ENCODE measurements around the gene TSPAN15.

The TSPAN15 gene

GRCh38 chr10:69467928-69468750, 16.9 kb downstream of the TSPAN15 start:
- no peaks in the 10 kb centered on the region for H4K20me1 ChIP-seq
- H3K4me3 ChIP-seq = no peak overlapping the region
- H3K4me1 ChIP-seq = peaks cover 59 to 100% (median 96%) of the 10 kb centered on the region in 10 experiments

GRCh38 chr10:69468751-69469089, 17.5 kb downstream of the TSPAN15 start:
- TF ChIP-seq Cebpa-rat (IDR thresholded peaks at IDR 0.05) = no peak
- peak overlapping the region in 6 of 11 experiments; percentile 24 to 89 (median 63); a peak in 8 of 22 replicates for H3K4me2 ChIP-seq
- peaks cover 62 to 100% (median 96%) of the 10 kb centered on the region in 10 experiments for H3K4me1 ChIP-seq
- H3K27ac ChIP-seq = 0 out of 22 replicates have a peak overlapping the region, but pooled peaks of 2 of the 11 experiments have one; percentile 3 to 12
- H3K27me3 ChIP-seq = no peaks in the 10 kb centered on the region
- no peaks in the 10 kb centered on the region for H3K36me3 ChIP-seq
- no peaks in the 10 kb centered on the region for H3K9me3 ChIP-seq (replicated peaks in 1 of 11)
- H4K20me1 ChIP-seq = no peaks in the 10 kb centered on the region
- no peak overlapping the region for H3K4me3 ChIP-seq
- H3K9ac ChIP-seq = no peak overlapping the region

More at GRCh38 chr10:69467928-69468750, 16.9 kb downstream of the TSPAN15 start:
- H3K9ac ChIP-seq = no peak overlapping the region
- no peaks in the 10 kb centered on the region for H3K27me3 ChIP-seq
- peak overlapping the region in 2 of 11 experiments; percentile 3 to 12; a peak in 3 of 22 replicates for H3K27ac ChIP-seq
- no peaks in the 10 kb centered on the region for H3K36me3 ChIP-seq
- H3K4me2 ChIP-seq = peak overlapping the region in 7 of 11 experiments; percentile 24 to 88 (median 43); a peak in 11 of 22 replicates
- H3K9me3 ChIP-seq (replicated peaks in 1 of 11) = no peaks in the 10 kb centered on the region
- no peak for TF ChIP-seq Cebpa-rat (IDR thresholded peaks at IDR 0.05)

- Histone ChIP-seq H3K9me3 (replicated peaks in 1 of 11) (no peaks in the 10 kb centered on the region), H3K4me3 (no peak overlapping the region), H3K4me1 (peaks cover 50 to 100% (median 95%) of the 10 kb centered on the region in 10 experiments), H4K20me1 (no peaks in the 10 kb centered on the region), H3K27ac (peak overlapping the region in 5 of 11 experiments; percentile 22 to 62 (median 54); a peak in 6 of 22 replicates), H3K4me2 (peak overlapping the region in 9 of 11 experiments; percentile 77 to 89 (median 84); a peak in 18 of 22 replicates), H3K9ac (no peak overlapping the region), H3K36me3 (no peaks in the 10 kb centered on the region), H3K27me3 (no peaks in the 10 kb centered on the region)
- TF ChIP-seq Cebpa-rat (IDR thresholded peaks at IDR 0.05) = no peak
These were observed 18.7 kb downstream of the TSPAN15 start for GRCh38 chr10:69469976-69470375.

- Histone ChIP-seq H3K4me1 (peaks cover 43 to 100% (median 94%) of the 10 kb centered on the region in 10 experiments), H3K27me3 (no peaks in the 10 kb centered on the region), H3K9me3 (replicated peaks in 1 of 11) (no peaks in the 10 kb centered on the region), H3K4me2 (peak overlapping the region; percentile 65 to 89 (median 83)), H3K9ac (peak overlapping the region in 4 of 11 experiments; percentile 4 to 29 (median 16); a peak in 1 of 22 replicates), H4K20me1 (no peaks in the 10 kb centered on the region), H3K36me3 (no peaks in the 10 kb centered on the region), H3K27ac (peak overlapping the region in 8 of 11 experiments; percentile 12 to 62 (median 34); a peak in 12 of 22 replicates), H3K4me3 (peak overlapping the region in 1 of 10 experiments; percentile 14; a peak in 1 of 20 replicates)
- TF ChIP-seq Cebpa-rat (IDR thresholded peaks at IDR 0.05) = no peak
These were observed 19.5 kb downstream of the TSPAN15 start for GRCh38 chr10:69470463-69471384.

GRCh38 chr10:69472142-69472541, 20.9 kb downstream of the TSPAN15 start:
- Histone ChIP-seq H3K27ac (peak overlapping the region; percentile 1 to 65 (median 54); a peak in 20 of 22 replicates), H3K4me1 (peaks cover 31 to 99% (median 87%) of the 10 kb centered on the region in 10 experiments), H3K4me3 (0 out of 20 replicates have a peak overlapping the region, but pooled peaks of 2 of the 10 experiments have one; percentile 10 to 12), H3K27me3 (no peaks in the 10 kb centered on the region), H3K9me3 (replicated peaks in 1 of 11) (no peaks in the 10 kb centered on the region), H3K4me2 (peak overlapping the region; percentile 63 to 89 (median 83)), H3K36me3 (0 out of 22 replicates have a peak, but pooled peaks cover 0 to 3% (median 0%) of the 10 kb centered on the region in 11 experiments), H4K20me1 (no peaks in the 10 kb centered on the region), H3K9ac (peak overlapping the region in 6 of 11 experiments; percentile 11 to 53 (median 32); a peak in 8 of 22 replicates)
- no peak for TF ChIP-seq Cebpa-rat (IDR thresholded peaks at IDR 0.05)

GRCh38 chr10:69472544-69472943, 21.3 kb downstream of the TSPAN15 start:
- Histone ChIP-seq H3K27me3 (no peaks in the 10 kb centered on the region), H3K9me3 (replicated peaks in 1 of 11) (no peaks in the 10 kb centered on the region), H3K4me2 (peak overlapping the region; percentile 63 to 89 (median 83)), H4K20me1 (no peaks in the 10 kb centered on the region), H3K9ac (peak overlapping the region in 7 of 11 experiments; percentile 11 to 53 (median 29); a peak in 10 of 22 replicates), H3K4me3 (peak overlapping the region in 2 of 10 experiments; percentile 10 to 12; a peak in 1 of 20 replicates), H3K27ac (peak overlapping the region; percentile 1 to 65 (median 54); a peak in 20 of 22 replicates), H3K4me1 (peaks cover 31 to 99% (median 86%) of the 10 kb centered on the region in 10 experiments), H3K36me3 (0 out of 22 replicates have a peak, but pooled peaks cover 0 to 4% (median 0%) of the 10 kb centered on the region in 11 experiments)
- peak in 1 of 11 experiments; percentile 15; a peak in 1 of 22 replicates for TF ChIP-seq Cebpa-rat (IDR thresholded peaks at IDR 0.05)

GRCh38 chr10:69473304-69473990, 22.2 kb downstream of the TSPAN15 start:
- no peaks in the 10 kb centered on the region for H4K20me1 ChIP-seq
- H3K27ac ChIP-seq = peak overlapping the region in 9 of 11 experiments; percentile 25 to 65 (median 54); a peak in 17 of 22 replicates
- peaks cover 0 to 10% (median 0%) of the 10 kb centered on the region in 11 experiments; a peak in 1 of 22 replicates for H3K36me3 ChIP-seq
- H3K4me1 ChIP-seq = peaks cover 39 to 99% (median 88%) of the 10 kb centered on the region in 10 experiments
- H3K4me2 ChIP-seq = peak overlapping the region; percentile 63 to 89 (median 83)
- peak overlapping the region in 2 of 10 experiments; percentile 10; a peak in 1 of 20 replicates for H3K4me3 ChIP-seq
- peak overlapping the region in 4 of 11 experiments; percentile 21 to 53 (median 41); a peak in 4 of 22 replicates for H3K9ac ChIP-seq
- H3K9me3 ChIP-seq (replicated peaks in 1 of 11) = no peaks in the 10 kb centered on the region
- no peak for TF ChIP-seq Cebpa-rat (IDR thresholded peaks at IDR 0.05)
- no peaks in the 10 kb centered on the region for H3K27me3 ChIP-seq

Measured in BLaER1 treated with 17β-estradiol and CSF1 and Interleukin-3, amounts not matched to agents 10 nM and 100 nM (cell line).